Stomach (tissue), 4 donors: ENCODE measurements around the gene EME2.

Experiments used
- POLR2A ChIP-seq, 4 donors: fragments of 450-650 bp; IDR thresholded peaks; one replicate each; pipeline ENCODE4 v1.6.1; 2016; ENCODE audit warnings: antibody characterized with exemption in 4 of 4, control low read depth in 2 of 4, mild to moderate bottlenecking in 1 of 4, moderate library complexity in 1 of 4
- POLR2AphosphoS5 ChIP-seq, 3 donors: sonication (generic); formaldehyde crosslinking; IDR thresholded peaks; one replicate each; pipeline ENCODE4 v1.6.1; 2016; ENCODE audit warnings: antibody characterized with exemption in 3 of 3
- TF ChIP-seq, protein P1 (sequence below), 7 experiments: fragments of 450-650 bp in 4 of 7; fragments of 200-600 bp in 3 of 7; sonication (generic) in 3 of 7; IDR thresholded peaks; one replicate each; pipeline ENCODE4 v1.5.1; 2016 to 2019; ENCODE audit warnings: antibody characterized with exemption in 7 of 7, control low read depth in 2 of 7, mild to moderate bottlenecking in 1 of 7

DNA sequence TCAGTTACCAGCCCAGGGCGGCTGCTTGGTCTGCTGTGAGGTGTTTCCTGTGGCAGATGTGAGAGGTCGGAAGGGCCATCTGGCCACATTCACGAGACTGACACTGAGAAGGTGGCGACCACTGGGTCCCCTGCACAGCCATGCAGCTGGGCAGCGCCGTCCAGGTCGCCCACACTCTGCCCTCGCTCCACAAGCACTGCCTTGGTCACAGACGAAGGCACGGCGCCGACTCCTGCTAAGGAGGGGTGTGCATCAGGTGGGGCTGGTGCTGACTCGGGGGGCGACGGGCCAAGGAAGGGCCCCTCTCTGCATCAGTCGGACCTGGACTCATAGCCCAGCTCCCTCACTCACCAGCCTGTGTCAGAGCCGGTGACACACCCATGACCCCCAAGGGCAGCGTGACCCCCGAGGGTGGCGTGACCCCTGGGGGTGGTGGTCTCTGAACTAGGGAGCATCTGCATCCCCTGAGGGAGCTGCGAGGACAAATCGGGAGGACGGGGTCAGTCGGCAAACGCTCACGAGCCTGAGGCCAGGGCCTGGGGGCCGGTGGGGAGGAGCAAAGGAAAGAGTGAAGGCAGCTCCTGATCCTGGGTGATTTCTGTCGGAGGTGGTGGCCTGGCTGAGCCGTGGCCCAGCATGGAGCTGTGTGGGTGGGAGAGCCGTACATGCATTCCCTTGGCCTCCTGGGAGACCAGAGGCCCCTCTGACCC lies 31.7 kb upstream of the EME2 start:
- TF ChIP-seq POLR2AphosphoS5 (IDR thresholded peaks at IDR 0.05) = no peak
- TF ChIP-seq, protein P1, sequence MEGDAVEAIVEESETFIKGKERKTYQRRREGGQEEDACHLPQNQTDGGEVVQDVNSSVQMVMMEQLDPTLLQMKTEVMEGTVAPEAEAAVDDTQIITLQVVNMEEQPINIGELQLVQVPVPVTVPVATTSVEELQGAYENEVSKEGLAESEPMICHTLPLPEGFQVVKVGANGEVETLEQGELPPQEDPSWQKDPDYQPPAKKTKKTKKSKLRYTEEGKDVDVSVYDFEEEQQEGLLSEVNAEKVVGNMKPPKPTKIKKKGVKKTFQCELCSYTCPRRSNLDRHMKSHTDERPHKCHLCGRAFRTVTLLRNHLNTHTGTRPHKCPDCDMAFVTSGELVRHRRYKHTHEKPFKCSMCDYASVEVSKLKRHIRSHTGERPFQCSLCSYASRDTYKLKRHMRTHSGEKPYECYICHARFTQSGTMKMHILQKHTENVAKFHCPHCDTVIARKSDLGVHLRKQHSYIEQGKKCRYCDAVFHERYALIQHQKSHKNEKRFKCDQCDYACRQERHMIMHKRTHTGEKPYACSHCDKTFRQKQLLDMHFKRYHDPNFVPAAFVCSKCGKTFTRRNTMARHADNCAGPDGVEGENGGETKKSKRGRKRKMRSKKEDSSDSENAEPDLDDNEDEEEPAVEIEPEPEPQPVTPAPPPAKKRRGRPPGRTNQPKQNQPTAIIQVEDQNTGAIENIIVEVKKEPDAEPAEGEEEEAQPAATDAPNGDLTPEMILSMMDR (IDR thresholded peaks at IDR 0.05) = no peak
- no peak for TF ChIP-seq POLR2A (IDR thresholded peaks at IDR 0.05)
